GM12878 (cell line): ENCODE measurements around the gene TLX1. TPM values are rescaled to one million over a fixed set of nuclear protein-coding genes. Genes with fewer than 3 reads are reported as not detected.

ENCODE experiments used
- ATAC-seq: fragments of 200-7000 bp; cut with Tn5 transposase; 3 replicates; pipeline ENCODE4 v1.9.1; 2020; ENCODE audit warnings: mild to moderate bottlenecking, moderate library complexity
- BruUV-seq: library from RNA; stranded (reverse); fragments of 400-500 nt; replicated peaks from 2 replicates; lab custom pipeline; 2021; lab: Mats Ljungman, UMichigan
- CTCF ChIA-PET: fragments of 300-600 bp; sonication (Branson Sonifier 250); formaldehyde crosslinking; extraction: SDS; loops from one replicate; lab custom pipeline; 2021; ENCODE audit warnings: inconsistent platforms; lab: Yijun Ruan, JAX
- POLR2A ChIA-PET: fragments of 350-600 bp; formaldehyde crosslinking; extraction: SDS; loops from one replicate; lab custom pipeline; 2021; ENCODE audit warnings: inconsistent platforms; lab: Charles Lee
- RAD21 ChIA-PET: fragments of 300-600 bp; sonication (Branson Sonifier 250); formaldehyde crosslinking; loops from one replicate; lab custom pipeline; 2023; ENCODE audit warnings: antibody characterized with exemption; ENCODE audit not compliant: unreplicated experiment; lab: Charles Lee
- SMC1A ChIA-PET: fragments of 300-600 bp; sonication (Branson Sonifier 250); formaldehyde crosslinking; loops from one replicate; lab custom pipeline; 2023; ENCODE audit not compliant: unreplicated experiment, uncharacterized antibody; lab: Charles Lee
- DNase-seq: peaks from one replicate; pipeline ENCODE4 v3.0.0-alpha.2; 2011; ENCODE audit warnings: low read depth, low spot score
- FAIRE-seq: peaks from 3 replicates; lab custom pipeline; 2011; peaks lifted over from hg19 to GRCh38; lab: Jason Lieb, UNC
- H2AFZ ChIP-seq: 2 replicates; pipeline ENCODE4 v1.6.0; 2011; ENCODE audit warnings: low read depth, low read length, control low read depth; ENCODE audit not compliant: control insufficient read depth
- H3K27ac ChIP-seq: 2 replicates; pipeline ENCODE4 v1.5.1; 2011; ENCODE audit warnings: control low read depth; ENCODE audit not compliant: control insufficient read depth, insufficient read depth
- H3K27me3 ChIP-seq, 2 experiments: replicated peaks in 1 of 2; 2 replicates each; pipeline versions ENCODE4 v1.6.0 to v1.6.1; 2011; ENCODE audit warnings: low read length in 1 of 2; ENCODE audit not compliant: control insufficient read depth in 2 of 2, insufficient read depth in 2 of 2
- H3K36me3 ChIP-seq, 2 experiments: 2 replicates each; pipeline ENCODE4 v1.5.1; 2011; ENCODE audit warnings: low read length in 1 of 2; ENCODE audit not compliant: control insufficient read depth in 2 of 2, insufficient read depth in 2 of 2
- H3K4me1 ChIP-seq: 2 replicates; pipeline ENCODE4 v1.6.1; 2011; ENCODE audit warnings: mild to moderate bottlenecking, low read length, moderate library complexity, mixed read lengths; ENCODE audit not compliant: control insufficient read depth, insufficient read depth
- H3K4me2 ChIP-seq: 2 replicates; pipeline ENCODE4 v1.6.0; 2011; ENCODE audit warnings: control low read depth; ENCODE audit not compliant: control insufficient read depth, insufficient read depth
- H3K4me3 ChIP-seq: fragments of 200-600 bp; sonication (generic); 2 replicates; pipeline ENCODE4 v1.5.1; 2016
- H3K79me2 ChIP-seq: 2 replicates; pipeline ENCODE4 v1.6.0; 2011; ENCODE audit warnings: low read length; ENCODE audit not compliant: control insufficient read depth, insufficient read depth
- H3K9ac ChIP-seq: 2 replicates; pipeline ENCODE4 v1.8.0; 2011; ENCODE audit warnings: low read length, control low read depth, mixed read lengths; ENCODE audit not compliant: control insufficient read depth, insufficient read depth
- H3K9me3 ChIP-seq: replicated peaks from 3 replicates; pipeline ENCODE4 v1.5.1; 2011; ENCODE audit warnings: mild to moderate bottlenecking, low read length; ENCODE audit not compliant: control insufficient read depth, insufficient read depth
- H4K20me1 ChIP-seq: 2 replicates; pipeline ENCODE4 v1.6.0; 2011; ENCODE audit not compliant: control insufficient read depth, insufficient read depth
- BCL11A ChIP-seq: IDR thresholded peaks from 2 replicates; pipeline ENCODE4 v1.6.1; 2011; ENCODE audit warnings: low read depth, low read length
- CHD2 ChIP-seq: IDR thresholded peaks from 2 replicates; pipeline ENCODE4 v1.6.1; 2011; ENCODE audit warnings: low read depth, low read length, improper control_type of control experiment, borderline replicate concordance
- ESRRA ChIP-seq: IDR thresholded peaks from 2 replicates; pipeline ENCODE4 v1.6.1; 2012; ENCODE audit warnings: mild to moderate bottlenecking, low read length, improper control_type of control experiment
- EZH2 ChIP-seq: IDR thresholded peaks from 2 replicates; pipeline ENCODE4 v1.6.1; 2012; ENCODE audit warnings: low read depth, mild to moderate bottlenecking, control low read depth, inconsistent platforms, low read length, borderline replicate concordance; ENCODE audit not compliant: control insufficient read depth
- HDAC6 ChIP-seq: fragments of 200-600 bp; sonication (generic); IDR thresholded peaks from one replicate; pipeline ENCODE4 v1.8.0; 2017; ENCODE audit warnings: antibody characterized with exemption; ENCODE audit not compliant: unreplicated experiment
- KAT2A ChIP-seq: conservative IDR thresholded peaks from 2 replicates; pipeline ENCODE4 v1.6.1; 2011; ENCODE audit warnings: low read depth, low read length; ENCODE audit not compliant: control insufficient read depth
- MEF2A ChIP-seq: IDR thresholded peaks from 2 replicates; pipeline ENCODE4 v1.6.1; 2011; ENCODE audit warnings: low read depth, mild to moderate bottlenecking, low read length, moderate library complexity; ENCODE audit not compliant: insufficient read depth
- MTA3 ChIP-seq: IDR thresholded peaks from 2 replicates; pipeline ENCODE4 v1.6.1; 2012; ENCODE audit warnings: low read length, inconsistent platforms, borderline replicate concordance
- RBBP5 ChIP-seq: fragments of 200-600 bp; sonication (generic); conservative IDR thresholded peaks from 2 replicates; pipeline ENCODE4 v1.6.1; 2016
- SUPT20H ChIP-seq: IDR thresholded peaks from 2 replicates; pipeline ENCODE4 v1.6.1; 2011; ENCODE audit warnings: low read depth, mild to moderate bottlenecking, low read length, moderate library complexity, borderline replicate concordance; ENCODE audit not compliant: control insufficient read depth
- SUZ12 ChIP-seq: fragments of 200-600 bp; sonication (generic); IDR thresholded peaks from one replicate; pipeline ENCODE4 v1.6.1; 2018; ENCODE audit warnings: antibody characterized with exemption, mild to moderate bottlenecking; ENCODE audit not compliant: unreplicated experiment
- TAF1 ChIP-seq: IDR thresholded peaks from 2 replicates; pipeline ENCODE4 v1.6.1; 2011; ENCODE audit warnings: mild to moderate bottlenecking, low read depth, low read length, borderline replicate concordance
- TBL1XR1 ChIP-seq: IDR thresholded peaks from 2 replicates; pipeline ENCODE4 v1.6.1; 2012; ENCODE audit warnings: low read depth, low read length, improper control_type of control experiment
- ZBTB4 ChIP-seq: fragments of 450-650 bp; formaldehyde crosslinking; IDR thresholded peaks from 2 replicates; pipeline ENCODE4 v1.4.0; 2022; ENCODE audit warnings: mild to moderate bottlenecking, moderate library complexity
- WGBS: methylation state at CpG from one replicate; pipeline ENCODE4 v1.1.6; 2016; ENCODE audit warnings: low lambda C conversion rate; ENCODE audit not compliant: insufficient replicate concordance, insufficient coverage; ENCODE audit errors: missing lambda C conversion rate; 5-methylcytosine and 5-hydroxymethylcytosine counted together
- in situ Hi-C: fragments of 300-500 bp; cut with MboI; formaldehyde crosslinking; loops from 9 replicates; pipeline ENCODE4 v1.14.3; 2018; ENCODE audit warnings: mixed read lengths
- intact Hi-C: fragments of 100-400 bp; cut with micrococcal nuclease; formaldehyde crosslinking; loops from one replicate; pipeline ENCODE4 v1.14.2; 2022; ENCODE audit not compliant: unreplicated experiment
- polyA plus RNA-seq, 11 experiments: library from polyadenylated mRNA; depleted of rRNA in 4 of 11; unstranded in 6 of 11; stranded (reverse) in 5 of 11; fragments of >200 nt; fragmentation: Nextera tagmentation in 4 of 11; fragmentation: Illumina TruSeq in 1 of 11; extraction: Ambion mirVana in 4 of 11; extraction: Trizol in 1 of 11; gene quantifications; 1 replicate in 1 of 11; 2 replicates in 10 of 11; pipeline versions ENCODE4 v1.2.1 to v1.2.3, GENCODE V29; 2011 to 2016; ENCODE audit warnings: inconsistent platforms in 2 of 11, missing spikeins in 2 of 11, low read depth in 1 of 11
- total RNA-seq, 4 experiments: library from RNA; depleted of rRNA in 3 of 4; stranded (reverse); fragments of >200 nt in 3 of 4; fragmentation: Illumina TruSeq in 1 of 4; extraction: Trizol in 1 of 4; gene quantifications; 2 replicates each; pipeline versions ENCODE4 v1.2.1 to v1.2.3, GENCODE V29; 2013 to 2021

TLX1 gene
- total and polyA plus RNA-seq, 10 of the 15 experiments (the other 5 are each of a cell fraction or from before 2014, with no cell fraction given) = not detected

GRCh38 chr10:101146392-101147251 is 15.5 kb downstream of the TLX1 start:
- H3K4me1 ChIP-seq = no peaks in the 10 kb centered on the region
- no TSS peak for BruUV-seq
- DNase-seq (no peak), FAIRE-seq (no peak), ATAC-seq (no peak)
- ChIA-PET POLR2A (no interaction called here), RAD21 (no interaction called here), SMC1A (interaction anchor here (1.3 kb wide), 1 partner anchor 51 kb away, joined by 5 read pairs; no protein-coding TSS in a partner anchor), CTCF (interaction anchor here (0.7 to 1.0 kb wide), 2 partner anchors 50 to 101 kb away, joined by 3 read pairs; no protein-coding TSS in a partner anchor)
- in situ Hi-C loops (no loop called here), intact Hi-C loops (no loop called here)
- H3K27ac ChIP-seq = no peak overlapping the region
- H3K79me2 ChIP-seq = no peaks in the 10 kb centered on the region
- no peaks in the 10 kb centered on the region for H3K36me3 ChIP-seq
- H3K4me3 ChIP-seq = no peak overlapping the region
- no peak overlapping the region for H3K4me2 ChIP-seq
- peaks cover 10 to 22% of the 10 kb centered on the region in 2 experiments for H3K27me3 ChIP-seq
- no peak overlapping the region for H3K9ac ChIP-seq
- 28% methylated on average over 55 of the region's 55 CpGs for WGBS
- no peaks in the 10 kb centered on the region for H3K9me3 ChIP-seq
- TF ChIP-seq SUZ12 (peak; percentile 28), ESRRA (no peak), TBL1XR1 (no peak), RBBP5 (no peak)
- no peak overlapping the region for H2AFZ ChIP-seq
- no peaks in the 10 kb centered on the region for H4K20me1 ChIP-seq

GRCh38 chr10:101151395-101151794 is 20.3 kb downstream of the TLX1 start:
- H3K79me2 ChIP-seq = no peaks in the 10 kb centered on the region
- no peaks in the 10 kb centered on the region for H4K20me1 ChIP-seq
- no peaks in the 10 kb centered on the region for H3K4me1 ChIP-seq
- ATAC-seq (no peak), DNase-seq (no peak), FAIRE-seq (no peak)
- no peak overlapping the region for H3K4me3 ChIP-seq
- no peaks in the 10 kb centered on the region for H3K9me3 ChIP-seq
- RAD21 ChIA-PET = no interaction called here
- POLR2A ChIA-PET = no interaction called here
- no TSS peak for BruUV-seq
- no peaks in the 10 kb centered on the region for H3K36me3 ChIP-seq
- H3K9ac ChIP-seq = no peak overlapping the region
- in situ Hi-C loops = no loop called here
- 42% methylated on average over 4 of the region's 4 CpGs for WGBS
- peaks cover 4 to 13% of the 10 kb centered on the region in 2 experiments for H3K27me3 ChIP-seq
- CTCF ChIA-PET = interaction anchor here (0.9 to 3.9 kb wide), 3 partner anchors 9 to 55 kb away, joined by 5 to 19 read pairs (median 8); no protein-coding TSS in a partner anchor
- no peak overlapping the region for H3K4me2 ChIP-seq
- intact Hi-C loops = no loop called here
- no peak overlapping the region for H3K27ac ChIP-seq
- no peak overlapping the region for H2AFZ ChIP-seq
- SMC1A ChIA-PET = no interaction called here
- no peak for TF ChIP-seq EZH2
- TF ChIP-seq SUPT20H = no peak
- TF ChIP-seq HDAC6 = no peak
- TF ChIP-seq ZBTB4 (CRISPR knock-in tag) = no peak
- TF ChIP-seq CHD2 = no peak
- no peak for TF ChIP-seq MTA3
- no peak for TF ChIP-seq MEF2A
- TF ChIP-seq TAF1 = no peak
- no peak for TF ChIP-seq KAT2A
- TF ChIP-seq BCL11A = no peak
